LNCAP (cell line): Measurements from ENCODE around the gene LSM11.

Experiments used
- CTCF ChIP-seq: fragments of 450-650 bp; IDR thresholded peaks from 2 replicates; pipeline ENCODE4 v1.5.1; 2017; ENCODE audit warnings: mild to moderate bottlenecking

The LSM11 gene

GRCh38 chr5:157714596-157714864, 29.0 kb upstream of the LSM11 start:
- TF ChIP-seq CTCF, result no peak

- peak; percentile 56 for TF ChIP-seq CTCF
These were observed 25.0 kb upstream of the LSM11 start for GRCh38 chr5:157718519-157718918.

GRCh38 chr5:157719245-157719644, 24.3 kb upstream of the LSM11 start:
- TF ChIP-seq CTCF, result no peak

GRCh38 chr5:157721159-157721558, 22.4 kb upstream of the LSM11 start:
- TF ChIP-seq CTCF, result no peak

- no peak for TF ChIP-seq CTCF
These were observed 13.7 kb upstream of the LSM11 start for GRCh38 chr5:157729858-157730257.

GRCh38 chr5:157730900-157731271, 12.6 kb upstream of the LSM11 start:
- no peak for TF ChIP-seq CTCF

GRCh38 chr5:157731272-157732129, 12.0 kb upstream of the LSM11 start, which contains the start of gene THG1L:
THG1L (plus strand) TSS chr5:157731420; CDS start chr5:157731441, 21 bp downstream.
- no peak for TF ChIP-seq CTCF

- no peak for TF ChIP-seq CTCF
These were observed 11.4 kb upstream of the LSM11 start for GRCh38 chr5:157732130-157732514.
